ENCODE data around the gene RBM44.

Gene RBM44

GRCh38 chr2:237888389-237888788 is 89.8 kb downstream of the RBM44 start:
- Histone ChIP-seq H3K79me2 (ENCODE audit: low read length) (no peaks in the 10 kb centered on the region), H2AFZ (ENCODE audit: low read length) (no peak overlapping the region), H3K9ac (ENCODE audit: low read length) (no peak overlapping the region), H3K27me3 (replicated peaks; ENCODE audit: insufficient read depth, low read length) (no peaks in the 10 kb centered on the region), H3K36me3 (replicated peaks; ENCODE audit: insufficient read depth, low read length) (no peaks in the 10 kb centered on the region), H3F3A (ENCODE audit: insufficient read depth, low read length) (no peaks in the 10 kb centered on the region), H3K4me2 (ENCODE audit: low read depth, low read length) (no peak overlapping the region), H3K9me2 (replicated peaks; ENCODE audit: insufficient read depth, low read length) (no peaks in the 10 kb centered on the region), H3K9me3 (replicated peaks; ENCODE audit: insufficient read depth, low read length) (no peaks in the 10 kb centered on the region), H3K4me1 (ENCODE audit: low read length) (no peaks in the 10 kb centered on the region), H4K20me1 (ENCODE audit: insufficient read depth, low read length) (no peaks in the 10 kb centered on the region), H3K4me3 (ENCODE audit: low read length) (no peak overlapping the region), H3K27ac (ENCODE audit: low read length) (no peak overlapping the region)
- DNase-seq, result no peak
- TF ChIP-seq EZH2 (optimal IDR thresholded peaks at IDR 0.05; ENCODE audit: low read depth, low read length) (no peak), CTCF (IDR thresholded peaks at IDR 0.05; ENCODE audit: low read length) (no peak), EZH2phosphoT487 (IDR thresholded peaks at IDR 0.05; ENCODE audit: low read length) (no peak)

GRCh38 chr2:237889016-237889415 is 90.4 kb downstream of the RBM44 start:
- Histone ChIP-seq H3K36me3 (replicated peaks; ENCODE audit: insufficient read depth, low read length) (no peaks in the 10 kb centered on the region), H3K4me3 (ENCODE audit: low read length) (no peak overlapping the region), H3K4me2 (ENCODE audit: low read depth, low read length) (no peak overlapping the region), H3K4me1 (ENCODE audit: low read length) (no peaks in the 10 kb centered on the region), H3K9me2 (replicated peaks; ENCODE audit: insufficient read depth, low read length) (no peaks in the 10 kb centered on the region), H3F3A (ENCODE audit: insufficient read depth, low read length) (no peaks in the 10 kb centered on the region), H4K20me1 (ENCODE audit: insufficient read depth, low read length) (no peaks in the 10 kb centered on the region), H2AFZ (ENCODE audit: low read length) (no peak overlapping the region), H3K79me2 (ENCODE audit: low read length) (no peaks in the 10 kb centered on the region), H3K9me3 (replicated peaks; ENCODE audit: insufficient read depth, low read length) (no peaks in the 10 kb centered on the region), H3K27ac (ENCODE audit: low read length) (no peak overlapping the region), H3K27me3 (replicated peaks; ENCODE audit: insufficient read depth, low read length) (no peaks in the 10 kb centered on the region), H3K9ac (ENCODE audit: low read length) (no peak overlapping the region)
- TF ChIP-seq EZH2 (optimal IDR thresholded peaks at IDR 0.05; ENCODE audit: low read depth, low read length) (no peak), CTCF (IDR thresholded peaks at IDR 0.05; ENCODE audit: low read length) (no peak), EZH2phosphoT487 (IDR thresholded peaks at IDR 0.05; ENCODE audit: low read length) (no peak)
- DNase-seq, result no peak

- Histone ChIP-seq H3K27ac (ENCODE audit: low read length) (no peak overlapping the region), H3K9me2 (replicated peaks; ENCODE audit: insufficient read depth, low read length) (no peaks in the 10 kb centered on the region), H3K4me3 (ENCODE audit: low read length) (no peak overlapping the region), H3K9ac (ENCODE audit: low read length) (no peak overlapping the region), H3K27me3 (replicated peaks; ENCODE audit: insufficient read depth, low read length) (no peaks in the 10 kb centered on the region), H3K9me3 (replicated peaks; ENCODE audit: insufficient read depth, low read length) (no peaks in the 10 kb centered on the region), H2AFZ (ENCODE audit: low read length) (no peak overlapping the region), H3K36me3 (replicated peaks; ENCODE audit: insufficient read depth, low read length) (no peaks in the 10 kb centered on the region), H3K4me2 (ENCODE audit: low read depth, low read length) (no peak overlapping the region), H4K20me1 (ENCODE audit: insufficient read depth, low read length) (no peaks in the 10 kb centered on the region), H3F3A (ENCODE audit: insufficient read depth, low read length) (no peaks in the 10 kb centered on the region), H3K4me1 (ENCODE audit: low read length) (no peaks in the 10 kb centered on the region), H3K79me2 (ENCODE audit: low read length) (no peaks in the 10 kb centered on the region)
- no peak for DNase-seq
- TF ChIP-seq CTCF (IDR thresholded peaks at IDR 0.05; ENCODE audit: low read length), result no peak
- no peak for TF ChIP-seq EZH2 (optimal IDR thresholded peaks at IDR 0.05; ENCODE audit: low read depth, low read length)
- no peak for TF ChIP-seq EZH2phosphoT487 (IDR thresholded peaks at IDR 0.05; ENCODE audit: low read length)
Observed at GRCh38 chr2:237889811-237890210, 91.2 kb downstream of the RBM44 start.

Measured in MM.1S (cell line).